Endothelial cell (in vitro differentiated cells): ENCODE results near the gene CENPC. TPM values are rescaled to one million over a fixed set of nuclear protein-coding genes. Genes with fewer than 3 reads are reported as not detected.
"Not testable (repeated sequence)": the region's sequence is repeated elsewhere in the genome, so short reads cannot be mapped to it uniquely, and the experiment has no call there.

Experiments used
- DNase-seq: peaks from one replicate; pipeline ENCODE4 v3.0.0; 2021; ENCODE audit warnings: low spot score
- H3K27ac Mint-ChIP-seq: one replicate; pipeline ENCODE4 v1.8.0; 2021; ENCODE audit warnings: mixed read lengths, inconsistent platforms; ENCODE audit not compliant: unreplicated experiment
- H3K27me3 Mint-ChIP-seq: one replicate; pipeline ENCODE4 v1.8.0; 2021; ENCODE audit warnings: mild to moderate bottlenecking, moderate library complexity, mixed read lengths, inconsistent platforms; ENCODE audit not compliant: unreplicated experiment
- H3K36me3 Mint-ChIP-seq: one replicate; pipeline ENCODE4 v1.8.0; 2021; ENCODE audit warnings: mild to moderate bottlenecking, low read depth, mixed read lengths, inconsistent platforms; ENCODE audit not compliant: unreplicated experiment
- H3K4me1 Mint-ChIP-seq: one replicate; pipeline ENCODE4 v1.8.0; 2021; ENCODE audit warnings: mild to moderate bottlenecking, mixed read lengths, inconsistent platforms; ENCODE audit not compliant: unreplicated experiment
- H3K4me3 Mint-ChIP-seq: one replicate; pipeline ENCODE4 v1.8.0; 2021; ENCODE audit warnings: mild to moderate bottlenecking, mixed read lengths, inconsistent platforms; ENCODE audit not compliant: unreplicated experiment
- H3K9me3 Mint-ChIP-seq: one replicate; pipeline ENCODE4 v1.8.0; 2021; ENCODE audit warnings: mixed read lengths, inconsistent platforms; ENCODE audit not compliant: unreplicated experiment
- total RNA-seq: library from RNA; stranded (reverse); fragmentation: NEBNext Ultra II Directional; extraction: Animal tissue kit (Norgen Biotek cat#: 25700); gene quantifications from one replicate; pipeline ENCODE4 v1.2.1, GENCODE V29; 2021; ENCODE audit not compliant: unreplicated experiment
- TF ChIP-seq, protein P1 (sequence below): fragments of 200-600 bp; sonication (generic); IDR thresholded peaks from one replicate; pipeline ENCODE4 v1.5.0; 2021; ENCODE audit warnings: antibody characterized with exemption; ENCODE audit not compliant: unreplicated experiment

CENPC gene
- total RNA-seq, 1 donor from 2014 or later, result 25.7 TPM

DNA sequence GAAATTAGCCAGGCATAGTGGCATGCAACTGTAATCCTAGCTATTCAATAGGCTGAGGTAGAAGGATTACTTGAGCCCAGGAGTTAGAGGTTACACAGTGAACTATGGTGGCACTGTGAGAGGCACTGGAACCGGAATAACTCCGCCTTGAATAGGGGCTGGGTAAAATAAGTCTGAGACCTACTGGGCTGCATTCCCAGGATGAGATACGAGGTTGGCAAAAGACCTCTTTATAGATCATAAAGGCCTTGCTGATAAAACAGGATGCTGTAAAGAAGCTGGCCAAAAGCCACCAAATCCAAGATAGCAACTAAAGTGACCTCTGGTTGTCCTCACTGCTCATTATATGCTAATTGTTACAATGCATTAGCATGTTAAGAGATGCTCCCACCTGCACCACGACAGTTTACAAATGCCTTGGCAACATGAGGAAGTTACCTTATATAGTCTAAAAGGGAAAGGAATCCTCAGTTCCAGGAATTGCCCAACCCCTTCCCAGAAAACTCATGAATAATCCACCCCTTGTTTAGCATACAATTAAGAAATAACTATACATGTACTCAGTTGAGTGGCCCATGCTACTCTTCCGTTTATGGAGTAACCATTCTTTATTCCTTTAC is 88.6 kb downstream of the CENPC start:
- H3K4me1 Mint-ChIP-seq, result peaks cover 3% of the 10 kb centered on the region
- no peaks in the 10 kb centered on the region for H3K9me3 Mint-ChIP-seq

DNA sequence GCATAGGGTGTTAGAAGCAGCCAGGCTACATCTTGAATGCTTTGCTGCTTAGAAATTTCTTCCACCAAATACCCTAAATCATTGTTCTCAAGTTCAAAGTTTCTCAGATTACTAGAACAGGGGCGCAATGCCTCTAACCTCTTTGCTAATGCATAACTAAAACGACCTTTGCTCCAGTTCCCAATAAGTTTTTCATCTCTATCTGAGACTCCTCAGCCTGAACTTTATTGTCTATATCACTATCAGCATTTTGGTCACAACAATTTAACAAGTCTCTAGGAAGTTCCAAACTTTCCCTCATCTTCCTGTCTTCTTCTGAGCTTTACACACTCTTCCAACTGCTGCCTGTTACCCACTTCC is 92.5 kb downstream of the CENPC start:
- DNase-seq, H3K9me3 Mint-ChIP-seq, H3K27me3 Mint-ChIP-seq, H3K4me1 Mint-ChIP-seq, H3K4me3 Mint-ChIP-seq, H3K36me3 Mint-ChIP-seq, H3K27ac Mint-ChIP-seq: not testable (repeated sequence)

More for the DNA sequence above, 88.6 kb downstream of the CENPC start:
- no peak for DNase-seq
- Mint-ChIP-seq H3K27ac (no peak overlapping the region), H3K36me3 (peaks cover 16% of the 10 kb centered on the region), H3K27me3 (peaks cover 1% of the 10 kb centered on the region), H3K4me3 (no peak overlapping the region)
- TF ChIP-seq, protein P1, sequence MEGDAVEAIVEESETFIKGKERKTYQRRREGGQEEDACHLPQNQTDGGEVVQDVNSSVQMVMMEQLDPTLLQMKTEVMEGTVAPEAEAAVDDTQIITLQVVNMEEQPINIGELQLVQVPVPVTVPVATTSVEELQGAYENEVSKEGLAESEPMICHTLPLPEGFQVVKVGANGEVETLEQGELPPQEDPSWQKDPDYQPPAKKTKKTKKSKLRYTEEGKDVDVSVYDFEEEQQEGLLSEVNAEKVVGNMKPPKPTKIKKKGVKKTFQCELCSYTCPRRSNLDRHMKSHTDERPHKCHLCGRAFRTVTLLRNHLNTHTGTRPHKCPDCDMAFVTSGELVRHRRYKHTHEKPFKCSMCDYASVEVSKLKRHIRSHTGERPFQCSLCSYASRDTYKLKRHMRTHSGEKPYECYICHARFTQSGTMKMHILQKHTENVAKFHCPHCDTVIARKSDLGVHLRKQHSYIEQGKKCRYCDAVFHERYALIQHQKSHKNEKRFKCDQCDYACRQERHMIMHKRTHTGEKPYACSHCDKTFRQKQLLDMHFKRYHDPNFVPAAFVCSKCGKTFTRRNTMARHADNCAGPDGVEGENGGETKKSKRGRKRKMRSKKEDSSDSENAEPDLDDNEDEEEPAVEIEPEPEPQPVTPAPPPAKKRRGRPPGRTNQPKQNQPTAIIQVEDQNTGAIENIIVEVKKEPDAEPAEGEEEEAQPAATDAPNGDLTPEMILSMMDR, result no peak

DNA sequence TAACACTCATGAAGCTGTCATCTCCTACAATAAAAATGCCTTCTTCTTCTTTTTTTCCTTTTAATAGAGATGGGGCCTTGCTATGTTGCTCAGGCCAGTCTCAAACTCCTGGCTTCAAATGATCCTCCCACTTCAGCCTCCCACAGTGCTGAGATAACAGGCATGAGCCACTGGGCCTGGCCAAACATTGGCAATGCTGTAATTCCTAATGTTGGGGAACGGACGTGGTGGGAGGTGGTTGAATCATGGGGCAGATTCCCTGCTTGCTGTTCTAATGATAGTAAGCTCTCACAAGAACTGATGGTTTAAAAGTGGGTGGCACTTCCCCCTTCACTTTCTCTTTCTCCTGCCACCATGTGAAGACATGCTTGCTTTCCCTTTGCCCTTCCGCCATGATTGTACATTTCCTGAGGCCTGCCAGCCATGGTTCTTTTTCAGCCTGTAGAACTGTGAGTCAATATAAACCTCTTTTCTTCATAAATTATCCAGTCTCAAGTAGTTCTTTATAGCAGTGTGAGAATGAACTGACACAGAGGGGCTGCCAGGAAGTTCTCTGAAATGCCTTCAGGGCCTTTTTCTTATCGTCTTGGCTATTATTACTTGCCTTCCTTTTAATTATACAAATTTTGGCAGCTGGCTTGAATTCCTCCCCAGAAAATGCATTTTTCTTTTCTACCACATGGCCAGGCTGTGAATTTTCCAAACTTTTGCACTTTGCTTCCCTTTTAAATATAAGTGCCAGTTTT is 93.0 kb downstream of the CENPC start:
- TF ChIP-seq, protein P1, result no peak
- DNase-seq, result no peak
- Mint-ChIP-seq H3K9me3 (no peaks in the 10 kb centered on the region), H3K36me3 (peaks cover 3% of the 10 kb centered on the region), H3K4me3 (no peak overlapping the region), H3K4me1 (peaks cover 3% of the 10 kb centered on the region), H3K27me3 (no peaks in the 10 kb centered on the region), H3K27ac (no peak overlapping the region)

DNA sequence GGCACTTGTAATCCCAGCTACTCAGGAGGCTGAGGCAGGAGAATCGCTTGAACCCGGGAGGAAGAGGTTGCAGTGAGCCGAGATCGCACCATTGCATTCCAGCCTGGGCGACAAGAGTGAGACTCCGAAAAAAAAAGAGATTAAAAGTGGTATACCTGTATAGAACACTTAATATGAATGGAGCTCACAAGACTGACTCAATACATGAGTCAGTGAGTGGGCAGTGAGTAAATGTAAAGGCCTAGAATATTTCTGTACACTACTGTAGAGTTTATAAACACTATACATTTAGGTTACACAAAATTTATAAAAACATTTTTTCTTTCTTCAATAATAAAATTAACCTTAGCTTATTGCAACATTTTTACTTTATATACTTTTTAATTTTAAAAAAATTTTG is 93.8 kb downstream of the CENPC start:
- Mint-ChIP-seq H3K27ac (no peak overlapping the region), H3K4me3 (no peak overlapping the region), H3K36me3 (no peaks in the 10 kb centered on the region), H3K4me1 (peaks cover 3% of the 10 kb centered on the region), H3K27me3 (no peaks in the 10 kb centered on the region), H3K9me3 (no peaks in the 10 kb centered on the region)
- TF ChIP-seq, protein P1, result no peak
- no peak for DNase-seq

DNA sequence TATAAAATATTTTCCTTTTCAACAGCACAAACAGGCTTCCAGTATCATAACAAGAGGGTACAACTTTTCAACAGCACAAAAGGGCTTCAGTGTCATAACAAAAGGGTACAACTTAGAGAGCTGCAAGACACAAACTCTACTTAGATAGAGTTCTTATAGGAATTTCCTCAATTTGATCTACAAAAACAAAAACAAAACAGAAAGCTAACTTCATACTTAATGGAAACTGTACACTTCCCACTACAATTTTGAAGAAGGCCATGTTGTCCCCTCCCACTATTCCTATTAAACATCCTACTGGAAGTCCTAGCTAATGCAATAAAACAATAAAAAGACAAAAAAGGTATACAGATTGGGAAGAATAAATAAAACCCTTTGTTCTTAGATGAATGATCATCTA is 96.7 kb downstream of the CENPC start:
- Mint-ChIP-seq H3K4me3 (no peak overlapping the region), H3K27ac (no peak overlapping the region), H3K9me3 (no peaks in the 10 kb centered on the region), H3K36me3 (no peaks in the 10 kb centered on the region), H3K4me1 (peaks cover 3% of the 10 kb centered on the region), H3K27me3 (no peaks in the 10 kb centered on the region)
- DNase-seq, result no peak
- TF ChIP-seq, protein P1, result no peak
